ENCODE data around the gene MTMR2.

GRCh38 chr11:95892492-95892891, 31.4 kb downstream of the MTMR2 start:
- TF ChIP-seq EZH2 (IDR thresholded peaks at IDR 0.05; ENCODE audit: low read length, missing control alignments), result no peak
- no peak for TF ChIP-seq CTCF (conservative IDR thresholded peaks at IDR 0.05 in 1 of 2, IDR thresholded peaks at IDR 0.05 in 1 of 2; ENCODE audit: low read depth in 1 of 2, low read length in 2 of 2)

Measured in fibroblast of lung (primary cell).